HG02571 (cell line): Measurements from ENCODE around the gene IL17RE.
A peak's percentile ranks its signal among the peaks of the same experiment; 100 is the strongest.
"Not testable (repeated sequence)": the region's sequence is repeated elsewhere in the genome, so short reads cannot be mapped to it uniquely, and the experiment has no call there.

Source experiments
- ATAC-seq: cut with Tn5 transposase; IDR thresholded peaks from one replicate; pipeline ENCODE4 v1.9.1; 2021; ENCODE audit warnings: mild to moderate bottlenecking, moderate library complexity; ENCODE audit not compliant: unreplicated experiment

IL17RE gene

DNA sequence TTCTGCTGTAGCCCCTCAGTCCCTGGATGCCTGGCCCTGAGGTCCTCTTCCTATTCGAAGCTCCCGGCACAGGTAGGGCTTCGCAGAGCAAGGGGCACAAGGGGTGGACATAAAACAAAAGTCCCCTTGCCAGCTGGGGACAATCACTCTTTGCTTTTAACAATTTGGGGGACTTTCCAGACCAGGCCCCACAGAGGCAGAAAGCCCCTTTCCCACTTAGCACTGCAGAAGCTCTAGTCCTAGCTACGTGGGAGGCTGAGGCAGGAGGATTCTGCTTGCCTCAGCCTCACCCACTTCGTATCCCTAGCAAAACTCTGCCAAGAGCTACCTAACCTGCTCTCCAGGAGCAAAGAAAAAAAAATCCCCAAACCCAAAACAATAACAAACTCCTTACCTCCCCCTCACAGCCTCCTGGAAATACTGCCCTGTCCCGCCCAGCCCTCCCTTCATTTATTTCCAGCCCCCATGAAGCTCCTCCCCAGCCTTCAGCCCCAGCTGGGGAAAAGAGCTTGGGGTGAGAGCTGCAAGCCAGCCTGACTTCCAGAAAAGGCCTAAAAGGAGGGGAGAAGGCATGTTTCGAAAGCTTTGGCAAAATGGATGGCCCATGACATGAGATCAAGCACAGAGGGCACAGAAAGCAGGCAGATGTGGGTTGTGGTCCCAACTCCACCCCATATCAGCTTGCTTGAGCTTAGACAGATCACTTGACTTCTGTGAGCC is 22.7 kb upstream of the IL17RE start, which contains the start of gene CIDEC:
Gene CIDEC, minus strand, starts transcription at position 424 of the 720 bp plus-strand sequence. CDS start 1,767 bp downstream, outside the sequence.
- no peak for ATAC-seq

DNA sequence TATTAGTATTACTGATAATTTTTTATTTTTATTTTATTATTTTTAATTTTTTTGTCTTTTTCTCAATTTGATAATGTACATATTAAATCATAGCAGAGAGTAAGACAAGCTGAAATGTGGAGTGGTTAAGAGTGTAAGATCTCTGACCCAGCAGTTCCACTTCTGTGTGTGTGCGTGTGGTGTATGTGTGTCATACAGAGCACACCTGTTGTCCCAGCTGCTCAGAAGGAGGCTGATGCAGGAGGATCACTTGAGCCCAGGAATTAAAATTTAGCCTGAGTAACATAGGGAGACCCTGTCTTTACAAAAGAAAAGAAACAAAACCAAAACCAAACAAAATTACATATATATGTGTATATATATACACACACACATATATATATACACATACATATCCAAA is 21.2 kb upstream of the IL17RE start:
- ATAC-seq: no peak

DNA sequence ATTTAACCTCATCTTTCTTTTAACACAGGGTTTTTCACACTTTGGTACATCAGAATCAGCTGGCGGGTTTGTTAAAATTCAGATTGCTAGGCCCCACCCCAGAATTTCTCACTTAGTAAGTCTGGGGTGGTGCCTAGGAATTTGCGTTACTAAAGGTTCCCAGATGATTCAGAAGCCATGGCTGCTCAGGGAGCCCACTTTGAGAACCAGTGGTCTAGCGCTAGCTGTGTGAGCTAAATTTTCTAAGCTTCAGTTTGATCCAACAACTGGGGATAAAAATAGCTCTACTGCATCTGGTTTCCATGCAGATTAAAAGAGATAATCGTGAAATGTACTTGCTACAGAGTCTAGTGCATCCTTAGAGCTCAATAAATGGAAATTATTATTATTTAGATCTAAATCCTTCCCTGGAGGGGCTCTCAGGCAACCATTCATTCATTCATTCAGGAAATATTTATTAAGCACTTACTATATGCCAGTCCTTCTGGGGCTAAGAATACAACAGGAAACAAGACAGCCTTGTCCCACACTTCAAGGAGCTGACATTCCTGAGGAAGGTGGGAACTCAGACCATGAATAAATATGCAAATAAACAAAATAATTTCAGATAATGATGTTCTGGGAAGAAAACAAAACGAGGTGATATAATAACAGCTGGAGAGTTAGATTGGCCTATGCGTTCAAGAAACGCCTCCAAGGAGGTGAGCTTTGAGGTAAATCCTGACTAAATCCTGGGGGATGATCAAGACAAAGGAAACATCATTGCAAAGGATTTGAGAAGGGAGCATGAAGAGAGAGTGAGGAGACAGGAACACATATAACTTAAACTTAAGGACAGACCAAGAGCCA is 18.7 kb upstream of the IL17RE start:
- ATAC-seq: no peak

DNA sequence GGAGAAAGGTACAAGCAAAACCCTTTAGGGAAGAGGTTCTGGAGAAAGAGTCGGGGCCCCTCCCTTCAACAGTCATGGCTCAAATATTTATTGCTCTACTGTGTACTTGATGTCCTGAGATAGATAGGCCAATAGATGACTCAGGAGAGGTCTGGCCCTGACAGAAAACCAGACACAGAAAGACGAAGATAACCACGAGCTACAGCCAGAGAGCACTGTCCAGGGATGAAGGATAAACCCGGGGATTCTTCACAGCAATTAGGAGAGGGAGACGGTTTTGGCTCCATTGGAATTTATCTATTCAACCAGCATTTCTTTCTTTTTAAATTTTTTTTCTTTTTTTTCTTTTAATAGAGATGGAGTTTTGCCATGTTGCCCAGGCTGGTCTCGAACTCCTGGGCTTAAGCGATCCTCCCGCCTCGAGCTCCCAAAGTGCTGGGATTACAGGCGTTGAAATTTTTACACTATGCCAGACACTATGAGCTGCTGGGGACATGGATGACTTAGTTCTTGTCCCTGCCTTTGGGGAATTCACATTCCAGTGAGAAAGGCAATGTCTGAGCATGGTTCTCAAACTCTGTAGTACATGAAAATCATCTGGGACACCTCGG is 18.0 kb upstream of the IL17RE start:
- no peak for ATAC-seq

DNA sequence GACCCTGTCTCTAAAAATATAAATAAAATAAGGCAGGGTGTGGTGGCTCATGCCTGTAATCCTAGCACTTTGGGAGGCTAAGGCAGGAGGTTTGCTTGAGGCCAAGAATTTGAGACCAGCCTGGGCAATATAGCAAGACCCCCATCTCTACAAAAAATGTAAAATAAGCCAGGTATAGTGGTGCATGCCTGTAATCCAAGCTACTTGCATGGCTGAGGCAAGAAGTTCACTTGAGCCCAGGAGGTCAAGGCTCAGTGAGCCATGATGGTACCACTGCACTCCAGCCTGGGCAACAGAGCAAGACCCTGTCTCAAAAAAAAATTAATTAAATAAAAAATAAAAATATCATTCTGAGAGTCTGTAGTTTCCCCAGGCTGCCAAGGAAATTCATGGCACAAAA is 16.3 kb upstream of the IL17RE start:
- no peak for ATAC-seq

DNA sequence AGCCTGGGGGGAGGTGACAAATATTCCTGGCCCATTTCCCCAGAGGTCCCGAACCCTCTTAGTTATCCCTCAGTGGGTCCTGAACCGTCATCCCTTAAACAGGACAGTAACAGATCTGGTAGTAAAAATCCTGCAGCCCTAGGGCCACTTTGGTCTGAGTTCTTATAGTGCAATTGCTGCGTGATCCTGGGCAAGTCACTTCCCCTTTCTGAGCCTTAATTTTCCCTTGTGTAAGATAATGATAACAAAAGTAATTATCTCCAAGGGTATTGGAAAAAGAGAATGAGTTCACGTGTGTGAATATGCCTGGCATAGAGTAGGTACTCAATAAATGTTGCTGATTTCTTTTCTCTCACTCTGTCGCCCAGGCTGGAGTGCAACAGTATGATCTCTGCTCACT is 15.2 kb upstream of the IL17RE start:
- ATAC-seq: no peak

DNA sequence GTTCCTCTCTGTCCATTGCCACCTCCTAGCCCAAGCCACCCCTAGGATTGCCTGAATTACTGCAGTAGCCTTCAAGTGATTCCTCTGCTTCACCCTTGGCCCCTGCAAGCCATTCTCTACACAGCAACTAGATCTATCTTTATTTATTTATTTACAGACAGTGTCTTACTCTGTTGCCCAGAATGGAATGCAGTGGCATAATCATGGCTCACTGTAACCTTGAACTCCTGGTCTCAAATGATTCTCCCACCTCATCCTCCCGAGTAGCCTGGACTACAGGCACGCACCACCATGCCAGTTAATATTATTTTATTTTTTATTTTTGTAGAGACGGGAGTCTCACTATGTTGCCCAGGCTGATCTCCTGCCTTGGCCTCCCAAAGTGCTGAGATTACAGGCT is 14.1 kb upstream of the IL17RE start:
- ATAC-seq: no peak

DNA sequence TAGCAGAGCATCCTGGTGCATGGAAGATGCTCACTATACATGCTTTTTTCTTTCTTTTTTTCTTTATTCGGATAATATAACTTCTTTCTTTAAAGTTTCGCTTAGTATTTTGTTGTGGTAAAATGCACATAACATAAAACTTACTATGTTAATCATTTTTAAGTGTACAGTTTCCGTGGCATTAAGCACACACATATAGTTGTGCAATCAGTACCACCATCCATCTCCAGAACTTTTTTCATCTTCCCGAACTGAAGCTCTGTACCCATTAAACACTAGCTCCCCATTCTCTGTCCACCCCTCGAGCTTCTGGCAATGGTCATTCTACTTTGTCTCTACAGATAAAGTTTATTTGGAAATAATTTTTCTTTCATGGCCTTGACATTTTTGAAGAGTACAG is 13.2 kb upstream of the IL17RE start:
- ATAC-seq: no peak

DNA sequence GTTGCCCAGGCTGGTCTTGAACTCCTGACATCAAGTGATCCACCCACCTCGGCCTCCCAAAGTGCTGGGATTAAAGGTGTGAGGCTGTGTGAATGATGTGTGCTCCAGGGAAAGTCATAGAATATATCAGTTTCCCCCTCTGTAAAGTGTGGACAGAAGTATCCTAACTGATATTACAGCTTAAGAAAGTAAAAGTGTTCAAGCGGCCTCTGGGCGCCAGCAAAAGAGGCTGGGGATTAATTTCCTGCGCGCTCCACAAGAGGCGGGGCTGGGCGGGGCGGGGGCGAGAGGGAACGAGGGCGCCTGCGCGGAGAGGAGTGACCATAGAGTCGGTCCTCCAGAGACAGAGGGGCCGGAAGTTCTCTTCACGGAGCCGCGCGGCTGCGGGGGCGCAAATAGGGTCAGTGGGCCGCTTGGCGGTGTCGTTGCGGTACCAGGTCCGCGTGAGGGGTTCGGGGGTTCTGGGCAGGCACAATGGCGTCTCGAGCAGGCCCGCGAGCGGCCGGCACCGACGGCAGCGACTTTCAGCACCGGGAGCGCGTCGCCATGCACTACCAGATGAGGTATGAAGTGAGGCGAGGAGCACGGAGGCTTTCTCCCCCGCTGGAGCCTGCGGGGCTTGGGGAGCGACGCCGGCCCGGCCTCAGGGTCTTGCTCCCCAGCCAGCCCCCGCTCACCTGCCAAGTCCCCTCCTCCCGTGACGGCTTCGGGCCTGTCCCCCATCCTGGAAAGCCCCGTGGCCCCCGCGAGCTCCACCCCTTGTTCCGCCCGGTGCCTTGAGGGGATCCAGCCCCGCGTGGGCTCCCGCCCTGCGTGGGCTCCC is 12.2 kb upstream of the IL17RE start, which contains the start of gene JAGN1:
Gene JAGN1, plus strand, starts transcription at position 362 of the 823 bp plus-strand sequence. Its CDS starts 113 bp downstream, at position 475.
- peak; percentile 77 for ATAC-seq

DNA sequence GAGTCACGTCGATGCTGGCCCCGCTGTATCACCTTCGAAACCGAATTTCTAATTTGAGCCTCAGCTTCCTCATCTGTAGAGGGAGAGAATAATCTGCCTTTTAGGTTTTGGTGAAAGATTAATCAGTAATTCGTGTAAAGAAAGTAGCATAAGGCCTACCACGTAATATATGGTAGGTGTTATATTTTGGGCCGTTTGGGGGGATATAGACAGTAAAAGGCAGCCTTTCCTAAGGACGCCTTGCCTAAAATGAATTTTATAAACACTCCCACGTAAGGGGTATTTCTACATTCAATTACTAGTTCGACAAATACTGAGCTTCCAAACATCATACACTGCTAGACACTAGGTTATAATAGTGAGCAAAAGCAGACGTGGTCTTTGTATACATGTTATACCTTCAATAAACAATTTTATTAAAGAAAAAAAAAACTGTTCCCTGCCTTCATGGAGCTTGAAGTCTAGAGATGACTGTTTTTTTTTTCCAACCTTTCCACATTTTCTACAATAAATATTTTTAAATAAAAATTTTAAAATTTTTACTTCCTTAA is 11.5 kb upstream of the IL17RE start:
- no peak for ATAC-seq

DNA sequence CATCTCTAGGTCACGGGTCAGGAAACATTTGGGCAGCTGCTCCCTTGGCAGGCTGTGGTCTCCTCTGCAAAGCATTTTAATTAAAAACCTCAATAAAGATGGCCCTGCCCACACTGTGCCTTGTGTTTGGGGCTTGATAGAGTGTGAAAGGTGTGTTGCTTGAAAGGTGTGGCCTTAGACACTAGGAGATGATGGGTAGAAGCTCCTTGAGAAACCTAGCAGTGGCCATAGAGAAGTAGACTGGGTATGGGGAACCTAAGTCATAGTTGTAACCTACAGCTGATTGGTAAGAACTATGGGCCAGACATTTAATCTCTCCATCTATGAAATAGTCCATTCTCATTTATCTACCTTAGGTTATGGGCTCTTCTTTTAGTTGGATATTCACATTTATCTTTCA is 8.9 kb upstream of the IL17RE start:
- ATAC-seq: no peak

DNA sequence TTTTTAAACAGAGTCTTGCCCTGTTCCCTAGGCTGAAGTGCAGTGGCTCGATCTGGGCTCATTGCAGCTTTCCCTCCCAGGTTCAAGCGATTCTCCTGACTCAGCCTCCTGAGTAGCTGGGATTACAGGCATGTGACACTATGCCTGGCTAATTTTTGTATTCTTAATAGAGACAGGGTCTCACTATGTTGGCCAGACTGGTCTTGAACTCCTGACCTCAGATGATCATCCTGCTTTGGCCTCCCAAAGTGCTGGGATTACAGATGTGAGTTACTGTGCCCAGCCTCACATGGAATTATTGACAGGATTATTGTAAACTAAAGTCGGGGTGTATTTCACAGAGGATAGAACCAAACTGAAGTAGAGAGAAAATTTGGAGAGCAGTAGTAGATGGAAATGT is 6.9 kb upstream of the IL17RE start:
- not testable (repeated sequence) for ATAC-seq

DNA sequence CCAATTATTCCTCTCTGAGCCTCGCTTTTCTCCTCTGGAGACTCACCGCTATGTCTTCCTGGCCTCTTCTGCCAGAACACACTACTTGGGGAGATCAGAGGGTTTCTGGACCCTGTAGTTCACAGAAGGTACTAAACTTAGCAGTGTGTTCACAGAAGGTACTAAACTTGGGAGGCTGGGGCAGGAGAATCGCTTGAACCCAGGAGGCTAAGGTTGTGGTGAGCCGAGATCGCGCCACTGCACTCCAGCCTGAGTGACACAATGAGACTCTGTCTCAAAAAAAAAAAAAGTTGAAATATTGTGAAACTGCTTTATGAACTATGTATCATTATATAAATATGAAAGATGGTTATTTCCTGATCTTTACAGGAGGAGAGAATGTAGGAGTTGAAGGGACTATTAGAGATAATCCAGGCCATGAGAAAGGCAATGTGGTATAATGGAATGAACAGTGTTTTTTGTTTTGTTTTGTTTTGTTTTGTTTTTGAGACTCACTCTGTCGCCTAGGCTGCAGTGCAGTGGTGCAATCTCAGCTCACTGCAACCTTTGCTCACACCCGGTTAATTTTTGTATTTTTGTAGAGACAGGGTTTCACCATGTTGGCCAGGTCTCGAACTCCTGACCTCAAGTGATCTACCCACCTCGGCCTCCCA is 5.8 kb upstream of the IL17RE start:
- ATAC-seq: not testable (repeated sequence)

DNA sequence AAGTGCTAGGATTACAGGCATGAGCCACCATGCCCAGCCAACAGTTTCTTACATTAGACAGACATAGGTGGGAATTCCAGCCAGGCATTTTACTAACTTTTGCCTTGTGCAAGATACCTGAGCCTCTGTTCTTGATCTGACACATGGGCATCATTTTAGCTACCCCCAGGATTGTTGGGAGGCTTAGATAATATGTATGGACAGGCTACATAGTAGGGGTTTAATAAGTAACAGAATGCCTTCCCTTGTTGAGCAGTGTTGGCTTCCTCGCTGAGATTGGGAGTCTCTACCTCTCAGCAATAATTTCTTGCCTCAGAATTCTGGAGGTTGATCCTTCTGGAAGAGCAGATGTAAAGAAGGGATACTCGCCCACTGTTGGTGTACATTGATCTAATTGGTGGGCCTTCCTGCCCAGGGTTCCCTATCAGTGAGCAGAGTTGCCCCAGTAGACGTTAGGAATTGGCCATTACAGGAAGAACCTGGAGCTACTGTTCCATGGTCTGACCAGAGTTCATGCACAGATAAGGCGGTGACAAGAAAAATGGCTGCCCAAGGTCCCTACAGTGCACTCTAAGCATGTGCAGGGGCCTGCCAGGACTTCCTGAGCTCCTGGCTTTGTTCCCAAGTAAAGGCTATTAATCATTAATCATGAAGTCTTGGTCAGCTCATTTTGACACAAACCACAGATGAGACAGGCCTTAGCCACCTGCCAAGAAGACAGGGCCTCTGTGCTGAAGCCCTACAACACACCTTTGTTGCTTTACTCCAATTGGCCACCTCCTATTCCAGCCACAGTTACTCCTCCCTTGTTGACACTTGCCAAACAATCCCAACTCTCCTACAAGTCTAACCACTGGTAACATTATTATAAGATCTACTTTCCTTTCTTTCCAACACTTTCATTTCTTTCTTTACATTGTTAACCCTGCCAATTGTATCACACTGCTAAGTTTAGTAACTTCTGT is 5.0 kb upstream of the IL17RE start:
- ATAC-seq: no peak

DNA sequence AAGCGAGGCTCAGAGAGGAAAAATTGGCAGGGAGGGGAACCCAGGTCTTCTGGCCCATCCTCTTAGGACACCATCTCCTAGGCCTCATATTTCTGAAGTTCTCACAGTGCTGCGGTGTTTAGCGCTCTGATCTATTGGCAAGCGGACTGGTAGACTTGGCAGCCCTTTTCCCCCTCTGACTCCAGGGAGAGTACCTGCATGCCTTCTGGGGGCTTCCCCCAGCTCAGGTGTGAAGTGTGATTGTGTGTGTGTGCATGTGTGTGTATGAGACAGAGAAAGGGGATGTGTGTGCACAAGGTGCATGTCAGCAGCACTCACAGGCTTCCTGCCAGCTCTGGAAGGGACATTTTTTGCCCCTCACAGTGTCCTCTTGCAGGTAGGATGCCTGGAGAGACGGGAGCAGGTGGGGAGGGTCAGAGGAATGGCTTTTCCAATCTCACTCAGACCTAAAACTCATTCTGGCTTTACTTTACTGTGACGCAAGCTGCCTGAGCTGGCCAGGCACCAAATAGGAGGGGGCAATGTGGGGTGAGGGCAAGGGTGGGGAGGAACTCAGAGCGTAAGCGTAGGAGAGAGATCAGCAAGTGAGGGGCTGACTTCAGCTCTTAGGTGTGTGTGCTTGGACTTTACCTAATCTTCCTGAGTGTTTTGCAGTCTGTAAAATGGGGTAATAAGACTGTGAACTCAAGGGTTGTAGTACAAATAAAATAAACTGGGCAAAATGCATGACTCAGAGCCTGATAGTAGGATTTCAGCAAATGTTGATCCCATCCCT is 4.0 kb upstream of the IL17RE start:
- ATAC-seq: no peak

DNA sequence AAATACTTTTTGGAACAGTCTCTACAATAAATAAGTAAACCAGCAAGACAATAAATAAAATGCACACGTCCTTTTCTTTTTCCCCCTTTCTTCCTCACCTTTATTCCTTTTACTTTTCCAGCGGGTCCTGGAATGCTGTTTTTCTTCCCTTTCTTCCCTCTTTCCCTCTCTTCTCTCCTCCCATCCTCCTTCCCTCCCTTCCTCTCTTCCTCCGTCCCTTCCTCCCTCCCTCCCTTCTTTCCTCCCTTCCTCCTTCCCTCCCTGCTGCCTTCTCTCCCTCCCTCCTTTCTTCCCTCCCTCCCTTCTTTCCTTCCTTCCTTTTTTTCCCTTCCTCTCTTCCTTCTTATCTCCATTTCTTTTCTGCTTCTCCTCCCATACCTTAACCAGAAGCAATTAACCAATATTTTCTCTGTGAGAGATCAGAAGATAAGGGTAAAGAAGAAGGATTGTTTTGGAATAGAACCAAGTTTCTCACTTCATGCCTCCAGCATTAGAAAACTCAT is 3.3 kb upstream of the IL17RE start:
- ATAC-seq: no peak

DNA sequence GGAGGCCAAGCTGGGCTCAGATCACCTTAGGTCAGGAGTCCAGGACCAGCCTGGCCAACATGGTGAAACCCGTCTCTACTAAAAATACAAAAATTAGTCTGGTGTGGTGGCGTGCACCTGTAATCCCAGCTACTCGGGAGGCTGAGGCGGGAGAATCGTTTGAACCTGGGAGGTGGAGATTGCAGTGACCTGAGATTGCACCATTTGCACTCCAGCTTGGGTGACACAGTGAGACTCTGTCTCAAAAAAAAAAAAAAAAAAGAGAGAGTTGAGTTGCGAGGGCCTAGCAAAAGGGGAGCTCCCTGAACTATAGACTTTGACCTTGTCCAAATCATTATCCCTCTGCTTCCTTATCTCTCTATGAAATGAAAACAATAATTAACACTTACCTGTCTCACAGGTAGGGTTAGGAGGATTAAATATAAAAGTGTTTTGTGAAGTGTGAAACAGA is 1.7 kb upstream of the IL17RE start:
- not testable (repeated sequence) for ATAC-seq

DNA sequence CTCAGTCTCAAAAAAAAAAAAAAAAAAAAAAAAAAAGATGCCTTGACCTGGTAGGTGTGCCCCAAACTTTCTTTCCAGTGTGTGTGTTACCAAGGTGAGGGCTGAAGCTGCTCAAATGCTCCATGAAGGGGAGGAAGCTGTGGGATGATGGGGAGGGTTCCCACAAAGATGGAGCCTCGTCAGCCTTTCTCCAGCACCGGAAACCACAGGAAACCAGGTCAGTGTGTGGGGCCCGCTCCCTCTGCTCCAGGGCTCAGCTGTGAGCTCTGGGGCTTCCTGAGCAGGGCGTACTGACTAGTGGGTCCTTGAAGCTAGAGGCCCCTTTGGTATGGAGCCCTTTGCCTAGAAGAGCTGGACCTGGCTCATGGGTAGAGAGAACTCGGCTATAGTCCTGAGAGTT is 681 bp upstream of the IL17RE start:
- no peak for ATAC-seq
